Measurements from ENCODE around the gene NXPE3. TPM values are rescaled to one million over a fixed set of nuclear protein-coding genes. Genes with fewer than 3 reads are reported as not detected.

NXPE3 gene
- polyA plus RNA-seq, 1 donor (not counting 4 experiments of a cell fraction or from before 2014, with no cell fraction given), result 16.8 TPM

DNA sequence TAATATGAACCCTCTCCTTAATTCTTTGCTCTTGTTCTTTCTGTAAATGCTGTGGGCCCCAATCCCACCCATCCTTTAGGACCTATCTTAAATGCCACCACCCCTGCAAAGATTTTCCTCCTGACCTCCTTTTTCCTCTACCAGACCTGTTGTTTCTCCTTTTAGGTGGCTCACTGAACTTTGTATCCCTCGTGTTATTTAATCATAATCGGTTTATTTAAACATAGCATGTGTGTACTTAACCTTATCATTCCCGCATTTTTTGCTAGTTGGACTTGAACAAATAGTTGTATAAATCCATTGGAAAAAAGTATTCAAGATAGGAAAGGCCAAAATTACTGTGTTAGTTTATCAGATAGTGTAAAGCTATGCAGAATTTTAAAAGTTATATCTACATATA is 69.3 kb downstream of the NXPE3 start:
- no peak for FAIRE-seq
- DNase-seq (ENCODE audit: low read depth, low spot score), result no peak
- peaks cover 2% of the 10 kb centered on the region for H3K9me1 ChIP-seq (ENCODE audit: control insufficient read depth, extremely low read depth, insufficient read depth, low read length)
- peak overlapping the region; percentile 87 for H3K4me2 ChIP-seq (ENCODE audit: control insufficient read depth, extremely low read depth, insufficient read depth, low read depth, low read length)
- no peak for TF ChIP-seq EZH2 (IDR thresholded peaks at IDR 0.05; ENCODE audit: low read length)
- TF ChIP-seq, protein P1, sequence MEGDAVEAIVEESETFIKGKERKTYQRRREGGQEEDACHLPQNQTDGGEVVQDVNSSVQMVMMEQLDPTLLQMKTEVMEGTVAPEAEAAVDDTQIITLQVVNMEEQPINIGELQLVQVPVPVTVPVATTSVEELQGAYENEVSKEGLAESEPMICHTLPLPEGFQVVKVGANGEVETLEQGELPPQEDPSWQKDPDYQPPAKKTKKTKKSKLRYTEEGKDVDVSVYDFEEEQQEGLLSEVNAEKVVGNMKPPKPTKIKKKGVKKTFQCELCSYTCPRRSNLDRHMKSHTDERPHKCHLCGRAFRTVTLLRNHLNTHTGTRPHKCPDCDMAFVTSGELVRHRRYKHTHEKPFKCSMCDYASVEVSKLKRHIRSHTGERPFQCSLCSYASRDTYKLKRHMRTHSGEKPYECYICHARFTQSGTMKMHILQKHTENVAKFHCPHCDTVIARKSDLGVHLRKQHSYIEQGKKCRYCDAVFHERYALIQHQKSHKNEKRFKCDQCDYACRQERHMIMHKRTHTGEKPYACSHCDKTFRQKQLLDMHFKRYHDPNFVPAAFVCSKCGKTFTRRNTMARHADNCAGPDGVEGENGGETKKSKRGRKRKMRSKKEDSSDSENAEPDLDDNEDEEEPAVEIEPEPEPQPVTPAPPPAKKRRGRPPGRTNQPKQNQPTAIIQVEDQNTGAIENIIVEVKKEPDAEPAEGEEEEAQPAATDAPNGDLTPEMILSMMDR (optimal IDR thresholded peaks at IDR 0.05 in 1 of 3, IDR thresholded peaks at IDR 0.05 in 1 of 3, conservative IDR thresholded peaks at IDR 0.05 in 1 of 3; ENCODE audit: extremely low read depth in 1 of 3, insufficient read depth in 2 of 3, low read length in 3 of 3), result no peak
- dilution Hi-C loops (cut with MboI; ENCODE audit: extremely low pct_ligation_motif_present, low sequenced_read_pairs), result no loop called here
- peak overlapping the region; percentile 70 for H2AFZ ChIP-seq (ENCODE audit: control insufficient read depth, low read length)
- H3K4me3 ChIP-seq (ENCODE audit: control insufficient read depth in 2 of 3, extremely low read depth in 1 of 3, insufficient read depth in 2 of 3, low read depth in 1 of 3, low read length in 3 of 3), result peak overlapping the region in 2 of 3 experiments; percentile 65 to 78
- H3K27ac ChIP-seq (ENCODE audit: control insufficient read depth, insufficient read depth, low read length), result peak overlapping the region; percentile 80
- no peaks in the 10 kb centered on the region for H3K9me3 ChIP-seq (ENCODE audit: control insufficient read depth, low read depth, low read length)
- peaks cover 39% of the 10 kb centered on the region for H3K79me2 ChIP-seq (ENCODE audit: control insufficient read depth, insufficient read depth, low read length)
- peaks cover 5% of the 10 kb centered on the region for H4K20me1 ChIP-seq (ENCODE audit: control insufficient read depth, extremely low read depth, insufficient read depth, low read length)
- H3K4me1 ChIP-seq (ENCODE audit: control insufficient read depth, extremely low read depth, insufficient read depth, low read length), result peaks cover 19% of the 10 kb centered on the region
- peaks cover 12 to 16% of the 10 kb centered on the region in 2 experiments for H3K36me3 ChIP-seq (ENCODE audit: control insufficient read depth in 2 of 2, extremely low read depth in 1 of 2, insufficient read depth in 2 of 2, low read length in 2 of 2)
- no peaks in the 10 kb centered on the region for H3K27me3 ChIP-seq (ENCODE audit: control insufficient read depth, extremely low read depth, insufficient read depth, low read length)
- H3K9ac ChIP-seq (ENCODE audit: control insufficient read depth, extremely low read depth, insufficient read depth, low read length), result peak overlapping the region; percentile 79

DNA sequence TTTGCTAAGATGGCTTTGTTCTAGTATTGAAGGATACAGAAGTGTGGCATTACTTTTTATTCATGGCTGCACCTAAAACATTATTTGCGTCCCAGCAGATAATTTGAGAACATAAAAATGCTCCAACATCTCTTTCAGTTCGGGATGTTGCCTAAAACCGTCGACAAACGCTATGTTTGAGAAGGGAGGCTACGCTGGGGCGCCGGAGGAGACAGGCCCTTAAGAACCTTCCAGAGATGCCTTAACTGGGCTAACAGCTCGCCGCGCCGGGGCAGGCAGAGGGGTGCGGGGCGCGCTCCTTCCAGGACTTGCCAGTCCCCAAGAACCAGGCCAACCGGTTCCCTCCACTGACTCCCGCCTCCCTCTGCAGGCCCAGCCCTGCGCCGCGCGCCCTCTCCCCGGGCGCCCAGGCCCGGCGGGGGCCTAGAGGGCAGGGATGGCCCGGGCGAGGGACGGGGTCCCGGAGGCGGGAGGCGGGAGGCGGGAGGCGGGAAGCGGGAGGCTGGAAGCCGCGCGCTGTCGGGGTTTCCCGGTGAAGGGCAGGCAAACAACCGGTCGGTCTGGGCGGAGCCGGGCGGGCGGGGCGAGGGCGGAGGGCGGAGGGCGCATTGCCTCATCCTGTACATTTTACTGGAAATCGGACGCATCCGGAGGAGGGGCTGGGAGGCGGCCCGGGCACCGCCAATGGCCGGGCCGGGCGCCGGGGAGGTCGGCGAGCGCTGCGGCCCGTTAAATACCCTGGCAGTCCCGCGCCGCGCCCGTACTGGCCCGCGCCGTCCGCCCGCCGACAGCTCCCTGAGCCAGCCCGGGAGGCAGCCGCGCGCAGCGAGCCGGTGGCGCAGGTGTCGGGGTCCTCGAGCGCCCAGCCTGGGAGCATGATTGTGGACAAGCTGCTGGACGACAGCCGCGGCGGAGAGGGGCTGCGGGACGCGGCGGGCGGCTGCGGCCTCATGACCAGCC is 70.0 kb downstream of the NXPE3 start, which contains the start of gene NFKBIZ:
TSS of gene NFKBIZ (plus strand) at position 761 of the 960 bp plus-strand sequence. CDS start at position 876, 115 bp downstream.
- FAIRE-seq, result no peak
- Histone ChIP-seq H3K4me2 (ENCODE audit: control insufficient read depth, extremely low read depth, insufficient read depth, low read depth, low read length) (peak within 1 kb of the TSS; percentile 87), H2AFZ (ENCODE audit: control insufficient read depth, low read length) (peak within 1 kb of the TSS; percentile 70), H3K9ac (ENCODE audit: control insufficient read depth, extremely low read depth, insufficient read depth, low read length) (peak within 1 kb of the TSS; percentile 96), H3K27me3 (ENCODE audit: control insufficient read depth, extremely low read depth, insufficient read depth, low read length) (no peaks in the 10 kb centered on the region), H3K9me3 (ENCODE audit: control insufficient read depth, low read depth, low read length) (no peaks in the 10 kb centered on the region), H3K27ac (ENCODE audit: control insufficient read depth, insufficient read depth, low read length) (peak within 1 kb of the TSS; percentile 94), H3K9me1 (ENCODE audit: control insufficient read depth, extremely low read depth, insufficient read depth, low read length) (peaks cover 3% of the 10 kb centered on the region), H3K4me1 (ENCODE audit: control insufficient read depth, extremely low read depth, insufficient read depth, low read length) (peaks cover 23% of the 10 kb centered on the region), H3K79me2 (ENCODE audit: control insufficient read depth, insufficient read depth, low read length) (peaks cover 41% of the 10 kb centered on the region), H3K36me3 (ENCODE audit: control insufficient read depth in 2 of 2, extremely low read depth in 1 of 2, insufficient read depth in 2 of 2, low read length in 2 of 2) (peaks cover 17 to 21% of the 10 kb centered on the region in 2 experiments), H3K4me3 (ENCODE audit: control insufficient read depth in 2 of 3, extremely low read depth in 1 of 3, insufficient read depth in 2 of 3, low read depth in 1 of 3, low read length in 3 of 3) (peak within 1 kb of the TSS; percentile 73 to 81 (median 78)), H4K20me1 (ENCODE audit: control insufficient read depth, extremely low read depth, insufficient read depth, low read length) (peaks cover 7% of the 10 kb centered on the region)
- dilution Hi-C loops (cut with MboI; ENCODE audit: extremely low pct_ligation_motif_present, low sequenced_read_pairs), result no loop called here
- DNase-seq (ENCODE audit: low read depth, low spot score), result no peak
- no peak for TF ChIP-seq EZH2 (IDR thresholded peaks at IDR 0.05; ENCODE audit: low read length)
- TF ChIP-seq, protein P1 (optimal IDR thresholded peaks at IDR 0.05 in 1 of 3, IDR thresholded peaks at IDR 0.05 in 1 of 3, conservative IDR thresholded peaks at IDR 0.05 in 1 of 3; ENCODE audit: extremely low read depth in 1 of 3, insufficient read depth in 2 of 3, low read length in 3 of 3), result no peak

Data from keratinocyte (primary cell).